Large intestine (tissue), 1 donor: ENCODE results near the gene CLSTN3. TPM values are rescaled to one million over a fixed set of nuclear protein-coding genes. Genes with fewer than 3 reads are reported as not detected.

Experiments
- polyA plus RNA-seq: library from polyadenylated mRNA; unstranded; fragments of 120-200 nt; gene quantifications from one replicate; pipeline ENCODE4 v1.2.1, GENCODE V29; 2013

CLSTN3 gene
- polyA plus RNA-seq, 1 donor, result 71.7 TPM

Other genes with a start within 250 kb of the CLSTN3 start
- gene LRRC23, start 225.5 kb upstream of the CLSTN3 start, polyA plus RNA-seq, result 8.2 TPM
- 18.6 TPM for gene ENO2, start 215.8 kb upstream of the CLSTN3 start, polyA plus RNA-seq
- gene ATN1, start 202.4 kb upstream of the CLSTN3 start, polyA plus RNA-seq, result 66.6 TPM
- not detected for gene RNU7-1, start 186.6 kb upstream of the CLSTN3 start, polyA plus RNA-seq
- gene C12orf57, start 186.3 kb upstream of the CLSTN3 start, polyA plus RNA-seq, result 141 TPM
- 34.6 TPM for gene PTPN6, start 179.0 kb upstream of the CLSTN3 start, polyA plus RNA-seq
- gene PHB2, start 159.7 kb upstream of the CLSTN3 start, polyA plus RNA-seq, result 225 TPM
- gene EMG1, start 159.5 kb upstream of the CLSTN3 start, polyA plus RNA-seq, result 38.8 TPM
- 81.6 TPM for gene LPCAT3, start 111.9 kb upstream of the CLSTN3 start, polyA plus RNA-seq
- 80.5 TPM for gene C1S, start 69.7 kb upstream of the CLSTN3 start, polyA plus RNA-seq
- gene C1R, start 37.9 kb upstream of the CLSTN3 start, polyA plus RNA-seq, result 56.5 TPM
- gene C1RL, start 21.2 kb upstream of the CLSTN3 start, polyA plus RNA-seq, result 76.8 TPM
- 25.7 TPM for gene RBP5, start 1.5 kb upstream of the CLSTN3 start, polyA plus RNA-seq
- 38.7 TPM for gene PEX5, start 59.3 kb downstream of the CLSTN3 start, polyA plus RNA-seq
- 0.04 TPM for gene ACSM4, start 173.7 kb downstream of the CLSTN3 start, polyA plus RNA-seq